MCF 10A (cell line): ENCODE data around the gene PTPDC1. TPM values are rescaled to one million over a fixed set of nuclear protein-coding genes. Genes with fewer than 3 reads are reported as not detected.

Source experiments
- BruUV-seq: library from RNA; stranded (reverse); fragments of 400-500 nt; replicated peaks from 2 replicates; lab custom pipeline; 2021; lab: Mats Ljungman, UMichigan
- CTCF ChIA-PET: fragments of 300-600 bp; sonication (Branson Sonifier 250); formaldehyde crosslinking; extraction: SDS; loops from one replicate; lab custom pipeline; 2021; ENCODE audit warnings: antibody characterized with exemption, inconsistent platforms; lab: Yijun Ruan, JAX
- POLR2A ChIA-PET: fragments of 300-600, 350-650 bp; sonication (Branson Sonifier 250); formaldehyde crosslinking; extraction: SDS; loops from one replicate; lab custom pipeline; 2020; ENCODE audit warnings: antibody characterized with exemption, inconsistent platforms; lab: Yijun Ruan, JAX
- DNase-seq: peaks from one replicate; pipeline ENCODE4 v3.0.0-alpha.2; 2018; ENCODE audit not compliant: unreplicated experiment
- H3K27ac Mint-ChIP-seq: one replicate; pipeline ENCODE4 v1.8.0; 2022; ENCODE audit warnings: mild to moderate bottlenecking, low read depth, mixed read lengths; ENCODE audit not compliant: unreplicated experiment
- H3K27me3 Mint-ChIP-seq: one replicate; pipeline ENCODE4 v1.8.0; 2022; ENCODE audit warnings: mixed read lengths; ENCODE audit not compliant: insufficient read depth, unreplicated experiment
- H3K36me3 Mint-ChIP-seq: one replicate; pipeline ENCODE4 v1.8.0; 2022; ENCODE audit warnings: mild to moderate bottlenecking, moderate library complexity, mixed read lengths; ENCODE audit not compliant: insufficient read depth, unreplicated experiment
- H3K4me1 Mint-ChIP-seq: one replicate; pipeline ENCODE4 v1.8.0; 2022; ENCODE audit warnings: mixed read lengths; ENCODE audit not compliant: insufficient read depth, unreplicated experiment
- H3K4me3 Mint-ChIP-seq: one replicate; pipeline ENCODE4 v1.8.0; 2022; ENCODE audit warnings: mild to moderate bottlenecking, moderate library complexity, mixed read lengths; ENCODE audit not compliant: unreplicated experiment
- H3K9me3 Mint-ChIP-seq: one replicate; pipeline ENCODE4 v1.8.0; 2022; ENCODE audit warnings: mixed read lengths; ENCODE audit not compliant: unreplicated experiment
- CTCF ChIP-seq: fragments of 200-600 bp; IDR thresholded peaks from one replicate; pipeline ENCODE4 v1.8.0; 2022; ENCODE audit warnings: antibody characterized with exemption, mild to moderate bottlenecking; ENCODE audit not compliant: unreplicated experiment
- intact Hi-C: fragments of 100-400 bp; cut with micrococcal nuclease; formaldehyde crosslinking; loops from 2 replicates; pipeline ENCODE4 v1.14.1; 2022
- total RNA-seq: library from RNA; stranded (reverse); gene quantifications from 2 replicates; pipeline ENCODE4 v1.2.3, GENCODE V29; 2022

PTPDC1 gene
- total RNA-seq, 1 experiment from 2014 or later = 42.2 TPM

- ChIA-PET CTCF (interaction anchor here (0.6 to 0.7 kb wide), 2 partner anchors 123 to 153 kb away, joined by 3 read pairs; no protein-coding TSS in a partner anchor), POLR2A (interaction anchor here (1.2 kb wide), 1 partner anchor 154 kb away, joined by 3 read pairs; no protein-coding TSS in a partner anchor)
- BruUV-seq = no TSS peak
- peaks cover 10% of the 10 kb centered on the region for H3K4me1 Mint-ChIP-seq
- H3K36me3 Mint-ChIP-seq = peaks cover 11% of the 10 kb centered on the region
- intact Hi-C loops = no loop called here
- no peak for TF ChIP-seq CTCF
- no peak overlapping the region for H3K4me3 Mint-ChIP-seq
- H3K27me3 Mint-ChIP-seq = no peaks in the 10 kb centered on the region
- H3K27ac Mint-ChIP-seq = no peak overlapping the region
- peaks cover 9% of the 10 kb centered on the region for H3K9me3 Mint-ChIP-seq
- DNase-seq = no peak
Measured at GRCh38 chr9:94061864-94062263, 22.4 kb upstream of the PTPDC1 start.

- H3K27me3 Mint-ChIP-seq = no peaks in the 10 kb centered on the region
- intact Hi-C loops = loop anchor here (1.0 to 2.0 kb wide), 4 partner anchors 51 to 148 kb away; no protein-coding TSS in a partner anchor
- H3K36me3 Mint-ChIP-seq = no peaks in the 10 kb centered on the region
- H3K4me1 Mint-ChIP-seq = peaks cover 10% of the 10 kb centered on the region
- H3K4me3 Mint-ChIP-seq = no peak overlapping the region
- DNase-seq = peak; percentile 91
- ChIA-PET CTCF (interaction anchor here (0.6 to 5.2 kb wide), 33 partner anchors 9 to 1061 kb away, joined by 3 to 96 read pairs (median 6); no protein-coding TSS in a partner anchor), POLR2A (interaction anchor here (0.5 to 4.5 kb wide), 13 partner anchors 9 to 147 kb away, joined by 3 to 22 read pairs (median 5); no protein-coding TSS in a partner anchor)
- no TSS peak for BruUV-seq
- TF ChIP-seq CTCF = peak; percentile 71
- H3K9me3 Mint-ChIP-seq = peaks cover 9% of the 10 kb centered on the region
- peak overlapping the region; percentile 71 for H3K27ac Mint-ChIP-seq
Measured at GRCh38 chr9:94065535-94065961, 18.7 kb upstream of the PTPDC1 start.

- Mint-ChIP-seq H3K9me3 (no peaks in the 10 kb centered on the region), H3K27ac (peak overlapping the region; percentile 19), H3K27me3 (no peaks in the 10 kb centered on the region), H3K4me3 (no peak overlapping the region), H3K36me3 (peaks cover 7% of the 10 kb centered on the region), H3K4me1 (peaks cover 10% of the 10 kb centered on the region)
- intact Hi-C loops = no loop called here
- no TSS peak for BruUV-seq
- TF ChIP-seq CTCF = no peak
- ChIA-PET POLR2A (interaction anchor here (0.8 to 1.2 kb wide), 3 partner anchors 98 to 141 kb away, joined by 3 read pairs; no protein-coding TSS in a partner anchor), CTCF (interaction anchor here (0.9 kb wide), 1 partner anchor 9 kb away, joined by 3 read pairs; no protein-coding TSS in a partner anchor)
- no peak for DNase-seq
Measured at GRCh38 chr9:94068257-94068656, 16.0 kb upstream of the PTPDC1 start.

GRCh38 chr9:94076557-94076956 is 7.7 kb upstream of the PTPDC1 start:
- ChIA-PET POLR2A (no interaction called here), CTCF (interaction anchor here (1.2 kb wide), 1 partner anchor 8 kb away, joined by 3 read pairs; no protein-coding TSS in a partner anchor)
- Mint-ChIP-seq H3K27me3 (no peaks in the 10 kb centered on the region), H3K4me3 (no peak overlapping the region), H3K4me1 (no peaks in the 10 kb centered on the region), H3K36me3 (peaks cover 7% of the 10 kb centered on the region), H3K27ac (no peak overlapping the region), H3K9me3 (no peaks in the 10 kb centered on the region)
- BruUV-seq = no TSS peak
- intact Hi-C loops = no loop called here
- DNase-seq = no peak
- no peak for TF ChIP-seq CTCF
